Testis (tissue), 3 donors: ENCODE data around the gene EVI5. TPM values are rescaled to one million over a fixed set of nuclear protein-coding genes. Genes with fewer than 3 reads are reported as not detected.

ENCODE experiments used
- DNase-seq: peaks from one replicate; pipeline ENCODE4 v3.0.0-alpha.2; 2019
- H3K27ac ChIP-seq, 2 donors: fragments of 200-600 bp; sonication (generic); one replicate each; pipeline ENCODE4 v1.5.1; 2019
- H3K27me3 ChIP-seq: fragments of 200-600 bp; sonication (generic); one replicate; pipeline ENCODE4 v1.5.1; 2019
- H3K36me3 ChIP-seq: fragments of 200-600 bp; sonication (generic); one replicate; pipeline ENCODE4 v1.5.1; 2017; ENCODE audit warnings: low read depth; ENCODE audit errors: missing control alignments
- H3K4me1 ChIP-seq: fragments of 200-600 bp; sonication (generic); one replicate; pipeline ENCODE4 v1.5.1; 2019
- H3K4me3 ChIP-seq, 2 donors: fragments of 200-600 bp; sonication (generic); one replicate each; pipeline ENCODE4 v1.5.1; 2017 to 2019
- H3K9me3 ChIP-seq: fragments of 200-600 bp; sonication (generic); one replicate; pipeline ENCODE4 v1.5.1; 2017
- POLR2A ChIP-seq: fragments of 450-650 bp; IDR thresholded peaks from one replicate; pipeline ENCODE4 v1.6.1; 2017; ENCODE audit warnings: antibody characterized with exemption, mild to moderate bottlenecking, moderate library complexity
- whole genome bisulfite sequencing, 2 donors: methylation state at CpG; one replicate each; pipeline ENCODE4 v1.1.5; 2018; 5-methylcytosine and 5-hydroxymethylcytosine counted together
- intact Hi-C: fragments of 100-400 bp; cut with DNase I; formaldehyde crosslinking; loops from one replicate; pipeline ENCODE4 v1.15.1; 2023; ENCODE audit warnings: low total_unique reads
- polyA plus RNA-seq: library from polyadenylated mRNA; stranded (reverse); fragments of 350-450 nt; fragmentation: Illumina TruSeq; extraction: RNeasy Lipid Tissue Mini Kit (QIAGEN cat#74804); gene quantifications from one replicate; pipeline ENCODE4 v1.2.3, GENCODE V29; 2014; ENCODE audit warnings: low read depth, low replicate concordance; ENCODE audit not compliant: insufficient read depth
- total RNA-seq, 2 donors: library from RNA; depleted of rRNA; stranded (reverse); fragments of >200 nt; gene quantifications; one replicate each; pipeline ENCODE4 v1.2.3, GENCODE V29; 2016
- TF ChIP-seq, protein P1 (sequence below), 3 experiments: fragments of 450-650 bp in 2 of 3; fragments of 200-600 bp in 1 of 3; sonication (generic) in 1 of 3; IDR thresholded peaks; one replicate each; pipeline ENCODE4 v1.5.1; 2016 to 2019; ENCODE audit warnings: antibody characterized with exemption in 3 of 3, mild to moderate bottlenecking in 2 of 3, moderate library complexity in 1 of 3

EVI5 gene
- total and polyA plus RNA-seq, 3 donors from 2014 or later = 27.0 to 73.9 (median 58.7) TPM

DNA sequence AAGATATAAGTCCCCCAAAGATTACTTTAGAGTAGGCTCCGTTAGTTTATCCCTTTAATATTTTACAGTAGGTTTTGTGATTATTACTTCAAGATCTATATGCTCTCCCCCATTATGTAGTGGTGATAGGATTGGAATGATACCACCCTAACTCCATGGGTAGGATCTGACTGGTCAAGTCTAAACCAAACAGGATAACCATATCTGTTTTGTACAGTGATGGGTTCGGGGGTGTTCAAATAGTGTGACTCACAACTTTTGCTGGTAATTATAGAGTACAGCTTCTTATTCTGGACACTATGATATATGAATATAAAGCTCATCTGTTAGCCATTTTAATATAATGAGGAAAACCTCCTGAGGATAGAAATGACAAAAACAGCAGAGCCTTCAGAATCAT lies 212.4 kb downstream of the EVI5 start:
- no peaks in the 10 kb centered on the region for H3K27me3 ChIP-seq
- H3K4me1 ChIP-seq = no peaks in the 10 kb centered on the region
- intact Hi-C loops = no loop called here
- TF ChIP-seq, protein P1, sequence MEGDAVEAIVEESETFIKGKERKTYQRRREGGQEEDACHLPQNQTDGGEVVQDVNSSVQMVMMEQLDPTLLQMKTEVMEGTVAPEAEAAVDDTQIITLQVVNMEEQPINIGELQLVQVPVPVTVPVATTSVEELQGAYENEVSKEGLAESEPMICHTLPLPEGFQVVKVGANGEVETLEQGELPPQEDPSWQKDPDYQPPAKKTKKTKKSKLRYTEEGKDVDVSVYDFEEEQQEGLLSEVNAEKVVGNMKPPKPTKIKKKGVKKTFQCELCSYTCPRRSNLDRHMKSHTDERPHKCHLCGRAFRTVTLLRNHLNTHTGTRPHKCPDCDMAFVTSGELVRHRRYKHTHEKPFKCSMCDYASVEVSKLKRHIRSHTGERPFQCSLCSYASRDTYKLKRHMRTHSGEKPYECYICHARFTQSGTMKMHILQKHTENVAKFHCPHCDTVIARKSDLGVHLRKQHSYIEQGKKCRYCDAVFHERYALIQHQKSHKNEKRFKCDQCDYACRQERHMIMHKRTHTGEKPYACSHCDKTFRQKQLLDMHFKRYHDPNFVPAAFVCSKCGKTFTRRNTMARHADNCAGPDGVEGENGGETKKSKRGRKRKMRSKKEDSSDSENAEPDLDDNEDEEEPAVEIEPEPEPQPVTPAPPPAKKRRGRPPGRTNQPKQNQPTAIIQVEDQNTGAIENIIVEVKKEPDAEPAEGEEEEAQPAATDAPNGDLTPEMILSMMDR (IDR thresholded peaks at IDR 0.05) = no peak
- TF ChIP-seq POLR2A = no peak
- 46 to 47% methylated on average over 2 of the region's 2 CpGs for WGBS, 2 donors
- H3K27ac ChIP-seq = no peak overlapping the region
- no peaks in the 10 kb centered on the region for H3K36me3 ChIP-seq
- H3K4me3 ChIP-seq = no peak overlapping the region
- H3K9me3 ChIP-seq = no peaks in the 10 kb centered on the region
- DNase-seq = no peak

DNA sequence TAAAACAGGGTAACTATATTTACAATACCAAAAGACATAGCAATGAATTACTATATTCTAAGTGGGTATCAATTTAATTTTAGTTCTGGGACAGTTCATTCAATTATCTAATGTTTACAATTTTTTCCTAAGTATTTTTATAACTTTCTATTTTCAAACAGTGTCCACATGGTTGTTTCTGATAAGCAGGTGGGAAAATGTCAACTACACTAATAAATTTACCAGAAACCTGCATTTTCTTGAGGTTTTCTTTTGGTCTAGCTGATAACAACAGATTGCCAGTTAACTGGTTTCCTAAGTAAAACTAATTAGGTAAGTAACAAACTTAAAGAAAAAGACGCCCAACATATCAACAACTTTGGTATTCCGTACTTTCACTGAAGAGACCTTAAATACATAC lies 213.3 kb downstream of the EVI5 start:
- Histone ChIP-seq H3K4me1 (no peaks in the 10 kb centered on the region), H3K9me3 (no peaks in the 10 kb centered on the region), H3K27me3 (no peaks in the 10 kb centered on the region), H3K27ac (no peak overlapping the region), H3K4me3 (no peak overlapping the region), H3K36me3 (no peaks in the 10 kb centered on the region)
- intact Hi-C loops = no loop called here
- TF ChIP-seq POLR2A = no peak
- TF ChIP-seq, protein P1 (IDR thresholded peaks at IDR 0.05) = no peak
- DNase-seq = no peak
- WGBS, 2 donors = 91 to 99% methylated on average over 2 of the region's 2 CpGs

DNA sequence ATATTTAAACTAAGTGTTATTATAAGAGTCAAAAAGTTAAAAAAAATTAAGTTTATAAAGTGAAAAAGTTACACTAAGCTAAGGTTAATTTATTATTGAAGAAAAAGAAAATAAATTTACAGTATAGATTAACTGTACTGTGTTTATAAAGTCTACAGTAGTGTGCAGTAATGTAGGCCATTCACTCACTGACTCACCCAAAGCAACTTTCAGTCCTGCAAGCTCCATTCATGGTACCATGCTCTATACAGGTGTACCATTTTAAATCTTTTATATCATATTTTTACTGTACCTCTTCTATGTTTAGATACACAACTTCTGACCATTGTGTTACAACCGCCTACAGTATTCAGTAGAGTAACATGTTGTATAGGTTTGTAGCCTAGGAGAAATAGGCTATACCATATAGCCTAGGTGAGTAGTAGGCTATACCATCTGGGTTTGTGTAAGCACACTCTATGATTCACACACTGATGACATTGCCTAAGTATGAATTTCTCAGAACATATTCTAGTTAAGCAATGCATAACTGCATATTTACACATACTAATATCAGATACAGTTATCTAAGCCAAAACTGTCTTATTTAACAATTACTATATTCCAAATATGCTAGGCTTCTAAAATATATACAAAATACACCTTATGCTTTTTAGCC lies 217.6 kb downstream of the EVI5 start:
- H3K4me3 ChIP-seq = no peak overlapping the region
- H3K36me3 ChIP-seq = no peaks in the 10 kb centered on the region
- TF ChIP-seq, protein P1 (IDR thresholded peaks at IDR 0.05) = no peak
- no peak for TF ChIP-seq POLR2A
- no peak overlapping the region for H3K27ac ChIP-seq
- DNase-seq = no peak
- no peaks in the 10 kb centered on the region for H3K4me1 ChIP-seq
- WGBS, 2 donors = 85 to 100% methylated on average over 1 of the region's 1 CpG
- no peaks in the 10 kb centered on the region for H3K9me3 ChIP-seq
- no peaks in the 10 kb centered on the region for H3K27me3 ChIP-seq
- intact Hi-C loops = no loop called here

DNA sequence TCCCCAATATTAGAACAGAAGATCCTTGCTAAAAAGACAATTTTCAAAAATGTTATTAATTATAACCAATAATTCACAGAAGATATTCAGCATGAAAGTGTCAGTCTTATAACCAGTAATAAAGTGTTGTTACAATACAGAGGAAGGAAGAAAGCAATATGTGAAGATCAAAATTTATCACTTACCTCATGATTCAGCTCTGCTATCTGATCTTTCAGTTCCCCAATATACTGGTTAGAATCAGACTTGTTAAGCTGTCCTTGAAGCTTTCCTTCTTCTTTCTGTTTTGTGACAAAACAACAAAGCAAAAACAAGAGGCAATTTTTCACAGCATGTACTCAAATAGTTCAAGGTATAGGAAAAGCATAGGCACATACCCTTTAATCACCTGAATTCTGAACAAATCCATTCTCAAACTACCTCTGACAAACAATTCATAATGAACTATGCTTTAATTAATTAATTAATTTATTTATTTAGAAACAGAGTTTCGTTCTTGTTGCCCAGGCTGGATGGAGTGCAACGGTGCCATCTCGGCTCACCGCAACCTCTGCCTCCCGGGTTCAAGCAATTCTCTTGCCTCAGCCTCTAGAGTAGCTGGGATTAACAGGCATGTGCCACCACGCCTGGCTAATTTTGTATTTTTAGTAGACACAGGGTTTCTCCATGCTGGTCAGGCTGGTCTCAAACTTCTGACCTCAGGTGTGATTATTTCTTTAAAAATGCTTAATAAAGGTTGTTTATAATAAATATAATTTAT lies 221.3 kb downstream of the EVI5 start:
- Histone ChIP-seq H3K4me1 (no peaks in the 10 kb centered on the region), H3K36me3 (no peaks in the 10 kb centered on the region), H3K27me3 (no peaks in the 10 kb centered on the region), H3K9me3 (no peaks in the 10 kb centered on the region), H3K27ac (no peak overlapping the region), H3K4me3 (no peak overlapping the region)
- intact Hi-C loops = no loop called here
- DNase-seq = no peak
- WGBS, 2 donors = 88 to 96% methylated on average over 6 of the region's 6 CpGs
- no peak for TF ChIP-seq POLR2A
- TF ChIP-seq, protein P1 (IDR thresholded peaks at IDR 0.05) = no peak
